ENCODE results near the gene OLFM3.

- no peak for TF ChIP-seq CTCF (IDR thresholded peaks at IDR 0.05)
- no peak for TF ChIP-seq EP300 (IDR thresholded peaks at IDR 0.05)
- no peak for TF ChIP-seq POLR2A (IDR thresholded peaks at IDR 0.05; ENCODE audit: low read depth)
- no peak for TF ChIP-seq POLR2AphosphoS5 (IDR thresholded peaks at IDR 0.05)
These were observed 120.8 kb downstream of the OLFM3 start for GRCh38 chr1:101875891-101876290.

Measured in esophagus muscularis mucosa (tissue), 4 donors.